Right hindlimb (tissue), 1 donor: ENCODE results near the gene HTT.

ENCODE experiments used
- DNase-seq: peaks from one replicate; pipeline ENCODE4 v3.0.0-alpha.2; 2018

Gene HTT

GRCh38 chr4:3239998-3240920 is 165.8 kb downstream of the HTT start:
- no peak for DNase-seq

GRCh38 chr4:3240936-3241522 is 166.5 kb downstream of the HTT start:
- DNase-seq: no peak

- DNase-seq: peak; percentile 90
Observed at GRCh38 chr4:3241898-3242524, 167.5 kb downstream of the HTT start.

- no peak for DNase-seq
Observed at GRCh38 chr4:3243136-3243780, 168.8 kb downstream of the HTT start.

GRCh38 chr4:3244002-3244401 is 169.5 kb downstream of the HTT start:
- no peak for DNase-seq

- DNase-seq: no peak
Observed at GRCh38 chr4:3244747-3245146, 170.3 kb downstream of the HTT start.

GRCh38 chr4:3245676-3246075 is 171.2 kb downstream of the HTT start:
- DNase-seq: no peak

- DNase-seq: no peak
Observed at GRCh38 chr4:3246458-3247398, 172.2 kb downstream of the HTT start.

- DNase-seq: no peak
Observed at GRCh38 chr4:3247399-3248177, 173.1 kb downstream of the HTT start.

- no peak for DNase-seq
Observed at GRCh38 chr4:3248178-3248480, 173.6 kb downstream of the HTT start.

GRCh38 chr4:3248811-3249661 is 174.6 kb downstream of the HTT start, which contains the start of gene MSANTD1:
Gene MSANTD1 (plus strand): TSS chr4:3249159. CDS start chr4:3249223, 64 bp downstream.
- DNase-seq: peak; percentile 57

- DNase-seq: peak; percentile 18
Observed at GRCh38 chr4:3249711-3250437, 175.4 kb downstream of the HTT start.

- peak; percentile 18 for DNase-seq
Observed at GRCh38 chr4:3250438-3250955, 176.0 kb downstream of the HTT start.

GRCh38 chr4:3250956-3251690 is 176.6 kb downstream of the HTT start:
- DNase-seq: peak; percentile 20

- peak; percentile 9 for DNase-seq
Observed at GRCh38 chr4:3251691-3252479, 177.4 kb downstream of the HTT start.

- peak; percentile 5 for DNase-seq
Observed at GRCh38 chr4:3252480-3252828, 178.0 kb downstream of the HTT start.

GRCh38 chr4:3252831-3253641 is 178.6 kb downstream of the HTT start:
- DNase-seq: peak; percentile 10
